ENCODE results near the gene SMU1.

DNA sequence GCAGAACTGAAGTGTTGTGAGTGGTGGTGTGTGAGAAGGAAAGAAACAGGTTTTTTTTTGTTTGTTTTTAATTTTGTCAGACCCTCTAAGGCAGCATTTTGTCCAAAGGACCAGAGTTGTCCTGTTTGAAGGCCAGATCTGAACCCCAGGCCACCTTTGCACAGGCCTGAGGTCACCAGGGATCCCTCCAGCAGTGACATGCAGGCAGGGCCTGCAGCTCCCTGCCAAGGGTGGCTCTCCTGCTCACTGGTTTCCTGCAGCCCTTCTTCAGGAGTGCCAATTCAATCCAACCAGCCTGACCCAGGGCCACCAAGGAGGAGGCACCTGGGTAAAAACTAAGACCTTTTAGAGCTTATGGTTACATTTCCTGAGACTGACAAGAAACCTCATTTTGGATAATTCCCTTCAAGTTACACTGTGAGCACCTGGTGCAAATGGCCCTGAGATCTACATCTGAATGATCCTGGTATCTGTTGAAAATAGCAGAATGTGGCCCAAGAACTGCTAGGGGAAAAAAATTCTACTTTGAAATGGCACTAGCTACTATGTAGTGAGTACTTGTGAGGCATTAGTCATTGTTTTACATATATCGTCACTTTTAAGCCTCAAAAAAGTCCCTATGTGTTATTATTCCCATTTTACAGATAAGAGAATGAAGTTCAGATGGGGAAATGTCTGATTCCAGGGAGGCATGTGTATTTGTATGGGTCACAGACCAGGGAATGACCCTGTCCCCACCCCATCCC lies 33.5 kb upstream of the SMU1 start:
- TF ChIP-seq, protein P1, sequence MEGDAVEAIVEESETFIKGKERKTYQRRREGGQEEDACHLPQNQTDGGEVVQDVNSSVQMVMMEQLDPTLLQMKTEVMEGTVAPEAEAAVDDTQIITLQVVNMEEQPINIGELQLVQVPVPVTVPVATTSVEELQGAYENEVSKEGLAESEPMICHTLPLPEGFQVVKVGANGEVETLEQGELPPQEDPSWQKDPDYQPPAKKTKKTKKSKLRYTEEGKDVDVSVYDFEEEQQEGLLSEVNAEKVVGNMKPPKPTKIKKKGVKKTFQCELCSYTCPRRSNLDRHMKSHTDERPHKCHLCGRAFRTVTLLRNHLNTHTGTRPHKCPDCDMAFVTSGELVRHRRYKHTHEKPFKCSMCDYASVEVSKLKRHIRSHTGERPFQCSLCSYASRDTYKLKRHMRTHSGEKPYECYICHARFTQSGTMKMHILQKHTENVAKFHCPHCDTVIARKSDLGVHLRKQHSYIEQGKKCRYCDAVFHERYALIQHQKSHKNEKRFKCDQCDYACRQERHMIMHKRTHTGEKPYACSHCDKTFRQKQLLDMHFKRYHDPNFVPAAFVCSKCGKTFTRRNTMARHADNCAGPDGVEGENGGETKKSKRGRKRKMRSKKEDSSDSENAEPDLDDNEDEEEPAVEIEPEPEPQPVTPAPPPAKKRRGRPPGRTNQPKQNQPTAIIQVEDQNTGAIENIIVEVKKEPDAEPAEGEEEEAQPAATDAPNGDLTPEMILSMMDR (conservative IDR thresholded peaks at IDR 0.05; ENCODE audit: low read length) = no peak
- TF ChIP-seq EZH2phosphoT487 (IDR thresholded peaks at IDR 0.05; ENCODE audit: borderline replicate concordance, low read depth, low read length) = no peak

Data from OCI-LY7 (cell line).